Measurements from ENCODE around the gene DIPK1B. TPM values are rescaled to one million over a fixed set of nuclear protein-coding genes. Genes with fewer than 3 reads are reported as not detected.
A peak's percentile ranks its signal among the peaks of the same experiment; 100 is the strongest.

DIPK1B gene
- total RNA-seq, 1 donor: 0.45 TPM

DNA sequence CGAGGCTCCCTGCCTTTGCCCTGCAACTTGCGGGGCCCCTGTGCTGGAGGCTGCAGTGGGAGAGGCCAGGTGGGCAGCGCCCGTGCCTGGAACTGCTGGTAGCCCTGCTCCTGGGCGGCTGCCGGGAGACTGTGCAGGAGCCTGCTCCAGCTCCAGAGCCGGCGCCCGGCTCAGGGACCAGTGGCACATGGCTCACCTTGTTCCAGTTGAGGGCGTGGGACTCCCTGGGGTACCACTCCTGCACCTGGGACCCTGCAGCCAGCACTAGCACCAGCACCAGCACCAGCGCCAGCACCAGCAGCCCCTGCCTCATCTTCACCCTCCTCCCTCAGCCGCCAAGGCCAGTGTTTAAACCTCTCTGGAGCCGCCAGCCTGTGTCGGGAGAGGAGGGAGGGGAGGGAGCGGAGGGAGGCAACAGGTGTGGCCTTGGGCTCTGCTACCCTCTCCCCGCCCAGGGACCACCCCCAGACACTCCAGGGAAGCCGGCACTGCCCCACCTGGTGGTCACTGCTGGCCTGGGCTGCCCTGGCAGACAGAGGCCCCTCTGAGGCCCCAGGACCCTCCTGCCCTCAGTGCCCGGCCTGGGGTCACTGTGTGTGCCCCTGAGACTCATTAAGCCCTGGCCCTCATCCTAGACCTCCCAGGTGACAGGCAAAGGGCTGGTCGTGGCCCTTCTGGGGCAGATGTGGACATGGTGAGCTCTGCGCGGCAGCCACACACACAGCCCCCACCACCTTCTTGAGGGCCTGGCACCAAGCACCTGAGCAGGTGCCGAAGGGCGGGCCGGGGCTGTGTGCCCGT is 30.4 kb downstream of the DIPK1B start, which contains the start of gene LCN10:
Gene LCN10, minus strand, starts transcription at position 350 of the 801 bp plus-strand sequence. Its CDS starts 37 bp downstream, at position 313.
- H3K4me3 ChIP-seq (ENCODE audit: low read depth, low read length): no peak within 1 kb of the TSS
- TF ChIP-seq, protein P1, sequence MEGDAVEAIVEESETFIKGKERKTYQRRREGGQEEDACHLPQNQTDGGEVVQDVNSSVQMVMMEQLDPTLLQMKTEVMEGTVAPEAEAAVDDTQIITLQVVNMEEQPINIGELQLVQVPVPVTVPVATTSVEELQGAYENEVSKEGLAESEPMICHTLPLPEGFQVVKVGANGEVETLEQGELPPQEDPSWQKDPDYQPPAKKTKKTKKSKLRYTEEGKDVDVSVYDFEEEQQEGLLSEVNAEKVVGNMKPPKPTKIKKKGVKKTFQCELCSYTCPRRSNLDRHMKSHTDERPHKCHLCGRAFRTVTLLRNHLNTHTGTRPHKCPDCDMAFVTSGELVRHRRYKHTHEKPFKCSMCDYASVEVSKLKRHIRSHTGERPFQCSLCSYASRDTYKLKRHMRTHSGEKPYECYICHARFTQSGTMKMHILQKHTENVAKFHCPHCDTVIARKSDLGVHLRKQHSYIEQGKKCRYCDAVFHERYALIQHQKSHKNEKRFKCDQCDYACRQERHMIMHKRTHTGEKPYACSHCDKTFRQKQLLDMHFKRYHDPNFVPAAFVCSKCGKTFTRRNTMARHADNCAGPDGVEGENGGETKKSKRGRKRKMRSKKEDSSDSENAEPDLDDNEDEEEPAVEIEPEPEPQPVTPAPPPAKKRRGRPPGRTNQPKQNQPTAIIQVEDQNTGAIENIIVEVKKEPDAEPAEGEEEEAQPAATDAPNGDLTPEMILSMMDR (IDR thresholded peaks at IDR 0.05; ENCODE audit: insufficient read depth, low read length): peak; percentile 40
- DNase-seq (ENCODE audit: low read depth): no peak

GRCh38 chr9:136743639-136744211 is 31.4 kb downstream of the DIPK1B start:
- no peak overlapping the region for H3K4me3 ChIP-seq (ENCODE audit: low read depth, low read length)
- no peak for DNase-seq (ENCODE audit: low read depth)
- TF ChIP-seq, protein P1 (IDR thresholded peaks at IDR 0.05; ENCODE audit: insufficient read depth, low read length): no peak

DNA sequence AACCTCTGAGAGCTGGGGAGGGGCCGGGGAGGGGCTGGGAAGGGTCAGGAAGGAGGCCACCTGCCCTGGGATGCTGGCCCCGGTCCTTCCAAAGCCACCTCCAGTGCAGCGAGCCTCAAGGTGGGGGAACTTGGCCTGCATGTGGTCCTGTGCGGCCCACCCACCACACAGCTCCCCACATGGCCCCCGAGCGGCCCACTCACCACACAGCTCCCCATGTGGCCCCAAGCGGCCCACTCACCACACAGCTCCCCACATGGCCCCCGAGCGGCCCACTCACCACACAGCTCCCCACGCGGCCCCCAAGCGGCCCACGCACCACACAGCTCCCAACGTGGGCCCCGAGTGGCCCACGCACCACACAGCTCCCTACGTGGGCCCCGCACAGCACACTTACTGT is 32.4 kb downstream of the DIPK1B start:
- DNase-seq (ENCODE audit: low read depth): no peak
- no peak overlapping the region for H3K4me3 ChIP-seq (ENCODE audit: low read depth, low read length)
- TF ChIP-seq, protein P1 (IDR thresholded peaks at IDR 0.05; ENCODE audit: insufficient read depth, low read length): no peak

DNA sequence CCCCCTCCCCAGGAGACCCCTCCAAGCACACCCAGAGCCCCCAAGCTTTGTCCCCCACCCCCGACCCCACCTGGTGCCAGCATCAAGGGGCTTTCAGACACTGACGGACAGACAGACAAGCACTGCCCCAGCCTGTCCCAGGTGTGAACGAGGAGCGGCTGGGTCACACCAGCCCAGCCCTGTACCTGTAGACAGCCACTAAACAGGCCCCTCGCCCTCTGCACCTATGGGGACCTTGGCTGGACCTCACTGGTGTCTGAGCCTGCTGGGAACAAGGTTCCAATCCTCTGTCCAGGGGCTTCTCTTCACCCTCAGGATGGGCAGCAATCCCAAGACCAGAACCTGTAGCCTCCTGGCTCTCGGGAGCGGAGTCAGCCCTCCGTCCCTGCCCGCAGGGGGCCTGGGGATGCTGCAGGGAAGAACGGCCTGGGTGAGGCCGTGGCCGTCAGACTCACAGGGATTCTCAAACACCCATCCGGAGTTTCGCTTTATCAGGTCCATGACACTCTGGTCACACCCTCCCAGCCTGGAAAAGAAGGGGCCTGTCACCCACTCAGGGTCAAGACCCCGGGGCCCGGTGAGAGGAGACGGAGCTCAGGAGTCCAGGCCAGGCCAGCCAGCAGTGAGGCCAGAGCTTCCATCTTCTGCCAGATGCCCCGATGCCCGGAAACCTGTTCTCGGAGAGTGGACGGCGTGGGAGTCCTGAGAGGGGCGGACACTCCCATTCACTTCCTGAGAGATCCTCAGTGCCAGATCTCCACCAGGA is 33.2 kb downstream of the DIPK1B start:
- TF ChIP-seq, protein P1 (IDR thresholded peaks at IDR 0.05; ENCODE audit: insufficient read depth, low read length): no peak

DNA sequence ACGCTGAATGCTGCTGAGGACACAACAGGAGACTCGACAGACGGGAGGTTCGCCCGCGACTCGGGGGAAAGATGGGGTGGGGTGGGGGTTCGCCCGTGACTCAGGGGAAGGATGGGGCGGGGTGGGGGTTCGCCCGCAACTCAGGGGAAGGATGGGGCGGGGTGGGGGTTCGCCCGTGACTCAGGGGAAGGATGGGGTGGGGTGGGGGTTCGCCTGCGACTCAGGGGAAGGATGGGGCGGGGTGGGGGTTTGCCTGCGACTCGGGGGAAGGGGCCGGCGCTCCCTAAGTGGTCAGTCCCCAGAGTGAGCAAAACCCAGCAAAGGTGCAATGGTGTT is 33.8 kb downstream of the DIPK1B start:
- TF ChIP-seq, protein P1 (IDR thresholded peaks at IDR 0.05; ENCODE audit: insufficient read depth, low read length): no peak
- DNase-seq (ENCODE audit: low read depth): no peak
- no peak overlapping the region for H3K4me3 ChIP-seq (ENCODE audit: low read depth, low read length)

More for the DNA sequence above, 33.2 kb downstream of the DIPK1B start:
- H3K4me3 ChIP-seq (ENCODE audit: low read depth, low read length): no peak overlapping the region
- no peak for DNase-seq (ENCODE audit: low read depth)

DNA sequence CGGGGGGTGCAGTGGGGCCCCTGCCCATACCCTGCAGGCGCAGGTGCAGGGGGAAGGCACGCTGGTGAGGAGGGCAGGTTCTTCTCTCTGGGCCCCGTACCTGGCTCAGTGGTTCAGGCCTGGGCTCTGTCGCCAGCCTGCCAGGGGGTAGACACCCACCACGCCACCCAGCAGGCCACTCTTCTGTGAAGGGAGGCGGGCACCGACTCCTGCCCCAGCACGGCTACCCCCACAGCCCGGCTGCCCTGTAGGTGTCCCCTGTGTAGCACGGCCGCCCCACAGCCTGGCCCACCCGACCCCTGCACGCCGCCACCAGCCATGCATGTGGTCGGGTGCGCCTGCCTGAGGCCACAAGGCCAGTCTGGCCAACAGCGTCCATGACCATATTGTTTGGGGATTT is 34.2 kb downstream of the DIPK1B start:
- TF ChIP-seq, protein P1 (IDR thresholded peaks at IDR 0.05; ENCODE audit: insufficient read depth, low read length): no peak
- DNase-seq (ENCODE audit: low read depth): no peak
- H3K4me3 ChIP-seq (ENCODE audit: low read depth, low read length): no peak overlapping the region

All from fibroblast of the aortic adventitia (primary cell).